ENCODE data around the gene MYADML2.

GRCh38 chr17:81958633-81959342 is 11.8 kb upstream of the MYADML2 start:
- TF ChIP-seq POLR2A (IDR thresholded peaks at IDR 0.05; ENCODE audit: low read length): no peak
- TF ChIP-seq GATA1 (IDR thresholded peaks at IDR 0.05; ENCODE audit: low read depth, low read length): no peak

All from erythroblast (primary cell).